Breast epithelium (tissue), 3 donors: ENCODE data around the gene SALL1.

Experiments
- POLR2A ChIP-seq: fragments of 450-650 bp; IDR thresholded peaks from one replicate; pipeline ENCODE4 v1.6.1; 2016; ENCODE audit warnings: antibody characterized with exemption, mild to moderate bottlenecking, moderate library complexity
- POLR2AphosphoS5 ChIP-seq, 3 donors: sonication (generic); formaldehyde crosslinking; IDR thresholded peaks; one replicate each; pipeline ENCODE4 v1.6.1; 2017; ENCODE audit warnings: antibody characterized with exemption in 3 of 3
- TF ChIP-seq, protein P1 (sequence below), 3 donors: fragments of 450-650 bp; IDR thresholded peaks; one replicate each; pipeline ENCODE4 v1.5.1; 2016 to 2017; ENCODE audit warnings: antibody characterized with exemption in 3 of 3, mild to moderate bottlenecking in 3 of 3, moderate library complexity in 3 of 3

DNA sequence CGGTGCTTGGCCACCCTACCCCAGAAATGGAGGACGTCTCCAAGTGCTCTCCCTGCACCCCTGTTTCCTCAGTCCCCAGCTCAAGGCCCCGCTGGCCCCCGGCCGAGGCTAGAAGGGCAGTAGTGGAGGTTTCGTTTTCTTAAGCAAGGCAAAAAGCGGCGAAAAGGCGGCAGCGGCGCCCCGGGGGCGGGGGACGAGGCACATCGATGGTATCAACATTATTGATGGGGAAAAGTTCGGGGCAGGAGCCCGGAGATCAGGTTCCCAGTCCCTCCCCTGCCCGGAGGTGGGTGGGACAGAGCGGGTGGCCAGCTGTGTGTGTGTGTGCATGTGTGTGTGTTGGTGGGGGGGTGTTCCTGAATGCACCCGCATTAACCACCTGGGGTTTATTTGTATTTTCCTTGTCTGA is 4.1 kb upstream of the SALL1 start:
- TF ChIP-seq, protein P1, sequence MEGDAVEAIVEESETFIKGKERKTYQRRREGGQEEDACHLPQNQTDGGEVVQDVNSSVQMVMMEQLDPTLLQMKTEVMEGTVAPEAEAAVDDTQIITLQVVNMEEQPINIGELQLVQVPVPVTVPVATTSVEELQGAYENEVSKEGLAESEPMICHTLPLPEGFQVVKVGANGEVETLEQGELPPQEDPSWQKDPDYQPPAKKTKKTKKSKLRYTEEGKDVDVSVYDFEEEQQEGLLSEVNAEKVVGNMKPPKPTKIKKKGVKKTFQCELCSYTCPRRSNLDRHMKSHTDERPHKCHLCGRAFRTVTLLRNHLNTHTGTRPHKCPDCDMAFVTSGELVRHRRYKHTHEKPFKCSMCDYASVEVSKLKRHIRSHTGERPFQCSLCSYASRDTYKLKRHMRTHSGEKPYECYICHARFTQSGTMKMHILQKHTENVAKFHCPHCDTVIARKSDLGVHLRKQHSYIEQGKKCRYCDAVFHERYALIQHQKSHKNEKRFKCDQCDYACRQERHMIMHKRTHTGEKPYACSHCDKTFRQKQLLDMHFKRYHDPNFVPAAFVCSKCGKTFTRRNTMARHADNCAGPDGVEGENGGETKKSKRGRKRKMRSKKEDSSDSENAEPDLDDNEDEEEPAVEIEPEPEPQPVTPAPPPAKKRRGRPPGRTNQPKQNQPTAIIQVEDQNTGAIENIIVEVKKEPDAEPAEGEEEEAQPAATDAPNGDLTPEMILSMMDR (IDR thresholded peaks at IDR 0.05): no peak
- TF ChIP-seq POLR2A (no peak), POLR2AphosphoS5 (IDR thresholded peaks at IDR 0.05) (no peak)
